NCI-H510A treated with DMSO at 0.1 percent for 48 hours (cell line): ENCODE results near the gene EPHX1.
"Not testable (repeated sequence)": the region's sequence is repeated elsewhere in the genome, so short reads cannot be mapped to it uniquely, and the experiment has no call there.

Experiments
- DNase-seq: peaks from one replicate; lab custom pipeline; 2025; lab: John Stamatoyannopoulos, UW

Gene EPHX1

DNA sequence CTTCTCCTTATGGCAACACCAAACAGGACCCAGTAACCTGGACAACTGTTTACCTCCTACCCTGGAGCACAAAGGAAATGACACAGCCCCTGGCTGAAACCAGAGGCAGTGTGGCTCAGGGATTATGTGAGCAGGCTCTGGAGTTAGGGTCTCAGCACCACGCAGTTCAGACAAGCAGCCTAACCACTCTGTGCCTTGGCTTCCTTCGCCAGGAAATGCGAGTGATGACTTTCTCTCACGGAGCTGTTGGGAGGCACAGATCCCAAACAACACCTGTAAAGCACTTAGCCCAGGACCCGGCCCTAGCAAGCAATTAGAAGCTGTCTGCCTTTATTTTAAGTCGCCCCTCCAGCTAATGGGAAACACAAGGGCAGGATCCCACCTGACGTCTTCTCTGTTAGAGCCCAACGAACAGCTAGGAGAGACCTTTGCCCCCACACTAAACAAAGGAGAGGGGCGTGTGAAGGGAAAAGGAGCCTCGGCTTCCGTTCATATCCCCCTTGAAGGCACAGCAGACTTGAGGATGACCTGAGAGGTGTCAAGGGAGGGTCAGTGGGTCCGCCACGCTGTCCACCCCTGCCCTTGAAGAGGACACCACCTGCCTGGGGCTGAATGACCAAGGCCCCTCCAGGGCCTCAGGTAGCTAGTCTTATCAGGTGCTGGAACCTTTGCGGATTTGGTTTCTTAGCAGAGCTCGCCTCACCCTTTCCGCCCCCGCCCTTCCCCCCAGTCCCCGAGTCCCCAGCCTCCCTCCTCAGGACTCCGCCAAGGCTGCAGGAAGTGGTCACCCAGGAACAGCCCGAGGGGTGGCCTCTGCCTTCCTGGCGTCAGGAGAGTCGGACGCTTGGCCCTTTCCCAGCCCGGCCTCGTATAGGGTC, 71.4 kb downstream of the EPHX1 start:
- no peak for DNase-seq

DNA sequence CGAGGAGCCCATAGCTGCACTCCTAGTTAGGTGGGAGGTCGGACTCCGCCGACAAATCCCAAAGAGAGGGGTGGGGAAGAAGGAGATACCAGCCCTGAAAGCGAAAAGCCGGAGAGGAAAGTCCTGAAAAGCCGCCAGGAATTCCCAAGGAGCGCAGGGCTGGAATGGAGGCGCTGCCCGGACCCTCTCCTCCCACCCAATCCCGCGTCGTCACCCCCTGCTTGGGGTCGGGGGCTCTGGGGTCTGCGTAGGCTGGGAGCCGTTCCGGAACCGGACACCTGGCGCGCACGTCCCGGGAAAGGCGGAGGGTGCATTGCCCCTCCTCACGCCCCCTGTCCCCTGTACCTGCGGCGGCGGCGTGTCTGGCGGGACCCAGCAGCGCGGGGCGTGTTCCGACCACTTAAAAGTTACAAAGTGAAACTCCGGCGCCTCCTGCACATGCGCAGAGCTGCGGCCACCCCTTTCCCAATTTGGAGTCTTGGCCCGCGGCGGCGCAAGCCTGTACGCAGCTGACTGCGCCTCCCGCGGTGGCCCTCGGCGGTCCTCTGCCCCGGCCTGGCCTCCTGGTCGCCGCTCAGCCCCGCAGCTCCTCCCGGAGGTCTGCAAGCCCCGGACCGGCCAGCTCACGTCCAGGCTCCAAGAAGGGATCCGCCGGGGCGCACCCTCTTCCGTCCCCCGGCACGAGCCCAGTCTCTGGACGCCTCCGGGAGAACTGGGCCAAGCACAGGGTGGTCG, 72.2 kb downstream of the EPHX1 start, which contains the start of gene TMEM63A:
TSS of gene TMEM63A (minus strand) at position 422 of the 735 bp plus-strand sequence. CDS start 4,800 bp downstream, outside the sequence.
- peak; percentile 40 for DNase-seq

DNA sequence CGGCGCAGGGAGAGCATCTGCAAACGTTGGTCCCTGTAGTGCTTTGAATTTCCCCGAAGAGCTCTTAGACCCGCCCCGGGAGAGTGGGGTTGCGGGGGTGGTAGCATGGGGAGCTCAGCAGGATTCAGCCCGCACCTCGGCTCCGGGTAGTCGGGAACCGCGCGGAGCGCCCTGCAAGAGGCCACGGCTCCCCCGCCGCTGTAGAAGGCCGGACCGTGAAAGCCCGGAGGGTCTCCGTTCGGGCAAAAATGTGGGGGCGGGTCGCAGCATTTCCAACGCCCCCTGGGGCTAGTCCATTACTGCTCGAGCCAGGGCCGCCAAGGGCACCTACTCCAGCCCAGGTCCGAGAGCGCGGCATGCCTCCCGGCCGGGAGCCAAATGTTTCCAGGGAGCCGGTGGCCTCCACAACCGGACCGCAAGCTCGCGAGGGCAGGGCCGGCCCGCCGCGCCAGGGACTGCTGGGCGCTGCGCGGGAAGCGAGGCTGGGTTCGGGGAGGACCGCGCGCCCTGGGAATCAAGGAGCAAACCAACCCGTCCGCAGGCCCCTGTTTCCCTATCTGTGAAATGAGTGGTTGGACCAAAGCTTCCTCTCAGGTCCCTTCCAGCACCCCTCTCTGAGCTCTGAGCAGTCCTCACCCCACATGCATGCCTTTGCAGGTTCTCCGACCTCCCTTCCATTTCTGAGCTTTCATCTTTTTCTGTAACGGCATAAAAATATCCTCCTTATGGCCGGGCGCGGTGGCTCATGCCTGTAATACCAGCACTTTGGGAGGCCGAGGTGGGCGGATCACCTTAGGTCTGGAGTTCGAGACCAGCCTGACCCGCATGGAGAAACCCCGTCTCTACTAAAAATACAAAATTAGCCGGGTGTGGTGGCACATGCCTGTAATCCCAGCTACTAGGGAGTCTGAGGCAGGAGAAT, 73.0 kb downstream of the EPHX1 start:
- DNase-seq = peak; percentile 18

DNA sequence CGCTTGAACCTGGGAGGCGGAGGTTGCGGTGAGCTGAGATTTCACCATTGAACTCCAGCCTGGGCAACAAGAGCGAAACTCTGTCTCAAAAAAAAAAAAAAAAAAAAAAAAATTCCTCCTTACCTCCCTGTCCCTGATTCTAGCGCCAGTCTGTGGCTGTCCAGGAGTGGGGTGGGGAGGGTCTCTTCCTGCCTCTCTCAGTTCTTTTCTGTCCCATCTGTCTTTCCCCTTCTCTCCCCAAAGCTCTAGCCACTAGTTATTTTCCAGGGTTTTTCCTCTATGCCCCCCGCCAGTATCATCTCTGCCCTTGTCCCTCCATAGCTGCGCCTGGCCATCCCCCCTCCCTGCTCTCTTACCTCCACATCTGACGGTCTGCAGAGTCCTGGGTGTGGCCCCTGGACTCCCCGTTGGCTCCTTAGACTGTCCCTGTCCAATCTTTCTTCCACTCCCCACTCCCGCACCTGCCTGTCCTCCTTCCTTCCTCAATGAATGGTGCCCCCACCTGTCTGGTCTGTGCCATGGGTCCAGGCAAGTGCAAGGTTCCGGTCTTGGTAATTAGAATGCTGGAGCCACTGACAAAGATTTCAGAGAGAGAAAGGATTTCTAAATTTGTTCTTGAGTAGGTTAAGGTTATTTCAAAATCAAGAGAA, 73.8 kb downstream of the EPHX1 start:
- no peak for DNase-seq

DNA sequence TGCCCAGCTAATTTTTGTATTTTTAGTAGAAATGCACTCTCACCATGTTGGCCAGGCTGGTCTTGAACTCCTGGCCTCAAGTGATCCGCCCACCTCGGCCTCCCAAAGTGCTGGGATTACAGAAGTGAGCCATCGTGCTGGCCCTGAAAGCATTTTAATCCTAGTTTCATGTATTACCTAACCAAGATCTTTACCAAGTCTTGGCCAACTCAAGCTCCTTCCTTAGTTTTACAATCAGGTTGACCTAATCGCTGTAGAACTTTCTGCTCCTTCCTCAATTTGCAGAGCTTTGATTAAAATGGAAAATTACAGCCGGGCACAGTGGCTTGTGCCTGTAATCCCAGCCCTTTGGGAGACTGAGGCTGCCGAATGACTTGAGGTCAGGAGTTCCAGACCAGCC, 75.4 kb downstream of the EPHX1 start:
- no peak for DNase-seq

DNA sequence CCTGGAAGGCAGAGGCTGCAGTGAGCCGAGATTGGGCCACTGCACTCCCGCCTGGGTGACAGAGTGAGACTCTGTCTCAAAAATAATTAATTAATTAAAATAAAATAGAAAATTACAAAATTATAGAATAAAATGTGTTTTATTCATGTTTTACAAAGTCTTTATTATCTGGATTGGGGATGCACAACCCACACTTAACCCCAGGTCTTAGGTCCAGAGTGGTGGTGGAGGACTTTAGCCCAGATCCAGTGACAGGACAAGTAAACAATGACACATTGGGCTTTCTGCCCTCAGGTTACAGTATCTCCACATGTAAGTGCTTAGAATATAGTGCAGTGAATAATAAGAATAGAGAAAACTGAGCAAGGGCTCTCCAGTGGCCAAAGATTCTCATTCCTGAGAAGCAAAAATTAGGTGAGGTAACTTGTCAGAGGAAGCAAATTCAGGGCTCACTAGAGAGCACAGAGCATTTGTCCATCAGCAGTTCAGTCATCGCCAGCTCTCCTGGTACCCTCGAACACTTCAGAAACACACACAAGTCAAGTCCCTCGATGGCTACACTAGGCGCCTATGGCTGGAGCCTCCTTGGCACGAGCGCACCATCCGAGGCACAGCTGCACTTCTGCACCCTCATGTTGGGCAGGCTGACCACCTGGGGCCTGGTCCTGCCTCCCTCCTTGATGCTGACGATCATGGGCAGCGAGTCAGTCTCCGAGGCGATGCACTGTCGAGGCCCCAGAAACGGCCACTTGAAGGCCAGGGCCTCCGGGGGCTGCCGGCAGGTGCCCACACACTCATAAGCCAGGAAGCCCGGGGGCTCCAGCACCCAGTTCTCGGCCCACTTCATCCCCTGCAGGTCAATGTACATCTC, 76.5 kb downstream of the EPHX1 start:
- DNase-seq = no peak

DNA sequence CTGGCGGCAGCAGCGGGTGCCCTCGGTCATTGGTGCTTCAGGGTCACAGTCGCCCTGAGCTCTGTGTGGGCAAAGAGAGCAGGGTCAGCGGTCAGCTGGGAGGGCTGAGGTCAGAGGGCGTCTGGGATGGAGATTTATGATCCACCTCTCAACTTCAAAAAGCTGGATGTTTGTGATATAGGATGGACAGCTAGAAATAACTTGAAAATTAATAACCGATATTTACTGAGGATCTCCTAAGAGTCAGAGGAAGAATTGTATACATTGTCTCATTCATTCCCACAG, 77.0 kb downstream of the EPHX1 start:
- no peak for DNase-seq

DNA sequence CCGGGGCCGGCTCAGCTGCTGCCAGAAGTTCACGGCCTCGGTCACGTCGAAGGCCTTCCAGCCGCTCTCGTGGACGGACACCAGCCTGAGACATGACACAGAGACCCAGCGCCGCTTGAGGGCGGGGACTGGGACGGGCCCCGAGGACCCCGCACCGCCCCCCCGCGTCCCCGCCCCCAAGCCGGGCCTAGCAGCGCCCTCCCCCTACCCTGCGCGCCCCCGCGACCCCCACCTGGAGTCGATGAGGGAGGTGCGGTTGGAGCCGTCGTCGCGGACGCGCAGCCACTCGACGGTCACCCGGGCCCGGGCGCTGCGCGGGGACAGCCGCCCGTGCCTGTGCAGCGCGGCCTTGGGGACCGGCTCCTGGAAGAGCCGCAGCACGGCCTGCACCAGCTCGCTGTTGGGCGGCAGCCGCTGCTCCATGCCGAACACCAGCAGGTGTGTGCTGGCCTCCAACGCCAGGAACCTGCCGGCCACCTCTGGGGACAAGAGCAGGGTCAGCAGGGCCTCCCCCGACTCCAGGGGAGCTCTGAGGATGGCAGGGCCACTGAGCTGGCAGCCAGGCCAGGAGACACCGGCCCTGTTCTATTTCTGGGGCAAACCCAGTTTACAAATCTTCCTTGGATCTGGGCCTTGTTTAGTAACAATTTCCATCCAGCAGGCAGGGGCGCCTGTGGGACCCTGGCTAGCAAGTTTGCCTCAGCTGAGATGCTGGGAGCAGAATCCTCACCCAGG, 77.8 kb downstream of the EPHX1 start:
- not testable (repeated sequence) for DNase-seq

DNA sequence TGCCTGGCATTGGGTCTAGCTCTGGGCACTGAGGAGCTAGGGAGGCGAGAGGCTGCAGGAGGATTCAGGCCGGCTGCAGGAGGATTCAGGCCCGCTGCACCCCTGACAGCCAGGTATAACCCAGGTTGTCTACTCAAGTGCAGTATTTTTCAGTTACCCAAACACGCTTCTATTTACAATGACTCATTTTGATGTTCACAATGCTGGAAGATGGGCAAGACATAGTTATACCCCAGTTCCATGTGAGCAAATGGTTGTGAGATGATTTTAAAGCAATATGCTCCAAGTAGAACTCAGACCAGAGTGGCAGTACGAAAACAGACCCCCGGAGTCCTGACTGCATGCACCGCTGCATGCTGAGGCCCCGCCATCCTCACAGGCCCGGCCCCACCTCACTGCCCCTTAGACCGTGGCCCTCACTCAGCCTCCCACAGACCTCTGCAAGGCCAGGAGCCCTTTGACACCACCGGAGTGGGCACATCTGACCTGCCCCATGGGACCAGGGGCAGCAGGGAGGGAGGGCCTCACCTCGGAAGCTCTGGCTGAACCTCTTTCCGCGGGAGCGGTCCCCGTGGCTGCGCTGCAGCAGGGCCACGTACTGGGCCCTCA, 78.5 kb downstream of the EPHX1 start:
- DNase-seq = no peak

DNA sequence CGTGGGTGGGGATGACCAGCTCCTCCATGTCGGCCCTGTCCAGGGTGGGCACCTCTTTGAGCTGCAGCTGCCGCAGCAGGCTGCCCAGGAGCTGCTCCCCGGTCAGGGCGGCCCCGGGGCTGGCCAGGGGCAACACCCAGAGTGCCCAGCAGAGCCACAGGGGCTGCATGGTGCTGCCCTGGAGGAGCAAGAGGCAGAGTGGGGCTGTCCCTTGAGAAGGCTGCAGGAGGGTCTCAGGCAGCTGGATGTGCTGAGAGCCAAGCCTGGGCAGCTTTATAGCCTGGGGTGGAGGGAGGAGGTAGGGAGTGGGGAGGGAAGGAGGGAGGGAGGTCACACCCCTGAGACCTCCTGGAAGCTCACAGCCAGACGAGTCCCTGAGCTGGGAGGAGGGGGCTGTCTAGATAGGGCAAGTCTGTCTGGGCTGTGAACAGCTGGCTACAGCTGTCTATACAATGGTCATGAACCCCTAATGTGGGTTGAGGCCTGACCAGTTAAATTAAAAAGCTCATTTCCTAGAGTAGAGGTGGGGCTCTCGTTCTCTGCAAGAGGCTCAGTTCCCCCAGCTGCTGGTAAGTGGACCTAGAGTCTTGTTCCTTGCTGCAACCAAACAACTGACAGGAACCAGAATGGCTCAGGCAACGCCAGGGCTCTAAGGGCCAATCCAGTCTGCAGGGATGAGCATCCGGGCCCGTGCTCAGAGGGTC, 79.1 kb downstream of the EPHX1 start, which contains the start of gene LEFTY1:
TSS of gene LEFTY1 (minus strand) at position 249 of the 704 bp plus-strand sequence. CDS start at position 169, 80 bp downstream.
- DNase-seq = no peak

DNA sequence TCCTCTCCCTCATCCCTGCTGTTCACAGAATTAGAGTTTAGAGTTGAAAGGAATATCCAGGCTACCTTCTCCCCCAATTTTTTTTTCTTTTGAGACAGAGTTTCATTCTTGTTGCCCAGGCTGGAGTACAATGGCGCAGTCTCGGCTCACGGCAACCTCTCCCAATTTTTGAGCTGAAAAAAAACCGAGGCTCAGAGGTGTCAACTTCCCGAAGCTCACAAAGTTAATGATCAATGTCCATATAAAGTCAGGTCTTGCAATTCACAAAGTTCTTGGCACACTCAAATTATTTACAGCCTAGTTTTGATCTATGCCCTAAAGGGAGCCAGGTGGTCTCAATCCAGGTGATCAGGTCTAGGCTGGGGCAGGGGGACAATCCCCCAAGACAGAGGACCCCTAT, 79.8 kb downstream of the EPHX1 start:
- DNase-seq = no peak

DNA sequence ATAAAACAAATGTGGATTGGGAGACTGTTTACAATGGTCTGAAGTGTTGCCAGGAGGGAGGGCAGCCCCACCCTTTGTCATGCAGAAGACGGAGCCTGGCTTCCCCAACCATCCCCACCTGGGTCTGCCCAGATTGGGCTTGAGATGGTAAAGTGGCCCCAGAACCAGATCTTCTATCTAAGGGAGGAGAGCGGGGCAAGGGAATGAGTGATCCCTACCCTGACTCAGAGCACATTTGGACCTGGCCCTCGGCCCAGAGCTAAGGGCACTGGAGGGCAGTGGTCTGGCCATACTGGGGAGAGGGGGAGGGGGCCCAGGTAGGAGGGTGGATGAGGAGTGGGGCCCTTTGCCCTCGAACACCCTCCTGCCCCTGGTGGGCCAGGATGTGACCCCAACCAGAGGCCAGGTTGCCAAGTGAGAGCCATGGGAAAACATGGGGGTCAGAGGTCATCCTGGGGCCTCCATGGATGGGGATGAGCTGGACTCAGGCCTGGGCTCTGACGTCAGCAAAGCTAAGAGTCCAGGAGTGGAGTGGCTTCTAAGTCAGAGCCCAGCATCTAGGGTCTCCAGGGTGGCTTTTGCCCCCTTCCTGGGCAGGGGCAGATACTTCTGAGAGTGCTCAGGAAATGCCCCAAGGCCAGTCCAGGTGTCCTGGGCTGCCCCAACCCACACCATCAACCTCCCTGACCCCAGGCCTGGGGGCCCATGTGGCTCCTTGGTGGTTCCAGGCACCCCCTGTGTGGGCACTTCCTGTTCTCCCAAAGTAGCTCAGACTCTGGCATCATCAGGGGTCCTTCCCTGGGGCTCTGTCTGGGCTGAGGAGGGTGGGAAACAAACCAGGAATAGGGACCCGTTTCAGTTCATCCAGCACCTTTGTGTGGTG, 80.7 kb downstream of the EPHX1 start:
- no peak for DNase-seq

DNA sequence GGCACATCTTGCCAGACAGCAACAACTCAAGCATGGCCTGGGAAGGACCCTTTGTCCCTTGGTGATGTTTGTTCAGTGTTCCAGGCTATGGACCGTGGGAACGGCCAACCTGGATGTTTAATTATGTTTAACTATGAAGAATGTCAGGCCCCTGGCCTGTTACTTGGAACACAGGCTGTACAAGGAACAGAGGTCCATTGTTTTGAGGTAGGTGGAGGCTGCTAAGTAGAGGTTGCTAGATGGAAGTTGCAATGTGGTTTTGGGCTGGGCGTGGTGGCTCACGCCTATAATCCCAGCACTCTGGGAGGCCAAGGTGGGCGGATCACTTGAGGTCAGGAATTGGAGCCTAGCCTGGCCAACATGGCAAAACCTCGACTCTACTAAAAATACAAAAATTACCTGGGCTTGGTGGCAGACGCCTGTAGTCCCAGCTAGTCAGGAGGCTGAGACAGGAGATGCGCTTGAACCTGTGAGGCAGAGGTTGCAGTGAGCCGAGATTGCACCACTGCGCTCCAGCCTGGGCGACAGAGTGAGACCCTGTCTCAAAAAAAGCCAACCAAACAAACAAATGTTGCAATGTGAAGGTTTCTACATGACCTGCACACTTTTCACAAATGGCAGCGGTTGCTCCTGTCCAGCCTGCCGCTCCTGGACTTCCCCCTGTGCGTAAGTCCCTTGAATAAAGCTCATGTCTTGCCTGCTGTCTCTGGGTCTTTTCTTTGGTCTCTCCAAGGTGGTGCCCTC, 81.5 kb downstream of the EPHX1 start:
- DNase-seq = no peak

DNA sequence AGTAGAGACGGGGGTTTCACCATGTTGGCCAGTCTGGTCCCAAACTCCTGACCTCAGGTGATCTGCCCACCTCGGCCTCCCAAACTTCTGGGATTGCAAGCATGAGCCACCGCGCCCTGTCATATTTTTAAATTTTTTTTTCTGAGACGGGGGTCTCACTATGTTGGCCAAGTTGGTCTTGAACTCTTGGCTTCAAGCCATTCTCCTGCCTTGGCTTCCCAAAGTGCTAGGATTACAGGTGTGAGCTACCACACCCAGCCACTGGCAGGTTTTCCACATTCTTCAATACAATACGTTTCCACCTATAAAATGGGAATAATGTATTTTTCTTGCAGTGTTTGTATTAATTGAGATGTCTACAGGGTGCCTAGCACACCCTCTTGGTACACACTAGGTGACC, 82.4 kb downstream of the EPHX1 start:
- no peak for DNase-seq
